ENCODE measurements around the gene CHD9.

DNA sequence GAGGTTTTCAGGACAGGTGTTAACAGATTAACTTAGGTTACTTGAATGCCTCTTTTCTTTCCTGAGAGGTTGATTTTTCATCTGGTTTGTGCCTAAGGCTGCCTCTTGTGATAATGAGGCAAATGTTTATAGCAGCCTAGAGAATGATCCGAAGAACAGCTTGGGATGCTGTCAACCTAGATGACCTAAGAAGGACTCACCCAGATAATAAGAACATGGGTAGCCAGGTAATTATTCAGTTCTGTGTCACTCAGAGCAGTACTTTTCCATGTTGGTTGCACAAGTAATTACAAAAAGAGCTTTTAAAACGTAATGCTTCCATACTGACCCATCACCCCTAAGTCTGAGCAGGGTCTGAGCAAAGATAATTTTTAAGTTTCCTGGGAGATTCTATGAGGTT lies 60.3 kb downstream of the CHD9 start:
- TF ChIP-seq, protein P1, sequence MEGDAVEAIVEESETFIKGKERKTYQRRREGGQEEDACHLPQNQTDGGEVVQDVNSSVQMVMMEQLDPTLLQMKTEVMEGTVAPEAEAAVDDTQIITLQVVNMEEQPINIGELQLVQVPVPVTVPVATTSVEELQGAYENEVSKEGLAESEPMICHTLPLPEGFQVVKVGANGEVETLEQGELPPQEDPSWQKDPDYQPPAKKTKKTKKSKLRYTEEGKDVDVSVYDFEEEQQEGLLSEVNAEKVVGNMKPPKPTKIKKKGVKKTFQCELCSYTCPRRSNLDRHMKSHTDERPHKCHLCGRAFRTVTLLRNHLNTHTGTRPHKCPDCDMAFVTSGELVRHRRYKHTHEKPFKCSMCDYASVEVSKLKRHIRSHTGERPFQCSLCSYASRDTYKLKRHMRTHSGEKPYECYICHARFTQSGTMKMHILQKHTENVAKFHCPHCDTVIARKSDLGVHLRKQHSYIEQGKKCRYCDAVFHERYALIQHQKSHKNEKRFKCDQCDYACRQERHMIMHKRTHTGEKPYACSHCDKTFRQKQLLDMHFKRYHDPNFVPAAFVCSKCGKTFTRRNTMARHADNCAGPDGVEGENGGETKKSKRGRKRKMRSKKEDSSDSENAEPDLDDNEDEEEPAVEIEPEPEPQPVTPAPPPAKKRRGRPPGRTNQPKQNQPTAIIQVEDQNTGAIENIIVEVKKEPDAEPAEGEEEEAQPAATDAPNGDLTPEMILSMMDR (conservative IDR thresholded peaks at IDR 0.05): no peak
- TF ChIP-seq ZFX (IDR thresholded peaks at IDR 0.05): no peak

Data from C4-2B (cell line).